NCI-H146 treated with DMSO at 0.1 percent for 48 hours (cell line): Measurements from ENCODE around the gene POLA2.
"Not testable (repeated sequence)": the region's sequence is repeated elsewhere in the genome, so short reads cannot be mapped to it uniquely, and the experiment has no call there.

Source experiments
- DNase-seq: peaks from one replicate; lab custom pipeline; 2025; ENCODE audit not compliant: unreplicated experiment; lab: John Stamatoyannopoulos, UW

Gene POLA2, protein sequence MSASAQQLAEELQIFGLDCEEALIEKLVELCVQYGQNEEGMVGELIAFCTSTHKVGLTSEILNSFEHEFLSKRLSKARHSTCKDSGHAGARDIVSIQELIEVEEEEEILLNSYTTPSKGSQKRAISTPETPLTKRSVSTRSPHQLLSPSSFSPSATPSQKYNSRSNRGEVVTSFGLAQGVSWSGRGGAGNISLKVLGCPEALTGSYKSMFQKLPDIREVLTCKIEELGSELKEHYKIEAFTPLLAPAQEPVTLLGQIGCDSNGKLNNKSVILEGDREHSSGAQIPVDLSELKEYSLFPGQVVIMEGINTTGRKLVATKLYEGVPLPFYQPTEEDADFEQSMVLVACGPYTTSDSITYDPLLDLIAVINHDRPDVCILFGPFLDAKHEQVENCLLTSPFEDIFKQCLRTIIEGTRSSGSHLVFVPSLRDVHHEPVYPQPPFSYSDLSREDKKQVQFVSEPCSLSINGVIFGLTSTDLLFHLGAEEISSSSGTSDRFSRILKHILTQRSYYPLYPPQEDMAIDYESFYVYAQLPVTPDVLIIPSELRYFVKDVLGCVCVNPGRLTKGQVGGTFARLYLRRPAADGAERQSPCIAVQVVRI

DNA sequence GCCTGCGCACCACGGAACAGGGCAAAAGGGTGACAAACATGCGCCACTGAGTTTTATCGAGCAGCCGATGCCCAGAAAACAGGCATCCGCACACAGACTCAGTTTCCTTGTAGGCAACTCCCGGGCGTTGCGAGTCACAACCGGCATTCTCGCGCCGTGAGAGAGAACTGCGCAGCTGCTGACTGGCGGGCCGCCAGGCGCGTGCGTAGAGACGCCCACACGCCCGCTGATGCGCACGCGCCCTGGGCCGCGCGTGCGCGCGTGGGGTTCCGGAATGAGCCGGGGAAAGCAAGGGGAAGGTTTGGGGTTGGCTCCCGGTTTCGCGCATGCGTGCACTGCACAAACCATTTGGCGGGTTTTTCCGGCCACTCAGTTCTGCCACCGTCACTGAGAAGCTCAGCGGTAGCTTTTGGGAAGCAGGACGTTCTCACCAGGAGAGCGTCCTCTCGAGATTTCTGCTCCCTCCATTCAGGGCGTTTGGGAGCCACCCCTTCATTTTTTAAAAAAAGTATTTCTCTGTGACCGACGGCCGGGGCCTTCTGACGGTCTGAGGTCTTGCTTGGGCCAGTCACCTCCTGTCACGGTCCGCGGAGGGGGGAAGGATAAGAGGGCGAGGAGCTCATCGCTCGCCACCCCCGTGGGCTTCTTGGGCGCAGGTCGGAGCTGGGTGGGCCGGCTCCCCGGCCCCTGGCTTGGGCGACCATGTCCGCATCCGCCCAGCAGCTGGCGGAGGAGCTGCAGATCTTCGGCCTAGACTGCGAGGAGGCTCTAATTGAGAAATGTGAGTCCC lies at the start of gene POLA2:
Gene POLA2, plus strand, starts transcription at position 372 of the 790 bp plus-strand sequence. Its CDS starts 331 bp downstream, at position 703.
- peak; percentile 88 for DNase-seq

DNA sequence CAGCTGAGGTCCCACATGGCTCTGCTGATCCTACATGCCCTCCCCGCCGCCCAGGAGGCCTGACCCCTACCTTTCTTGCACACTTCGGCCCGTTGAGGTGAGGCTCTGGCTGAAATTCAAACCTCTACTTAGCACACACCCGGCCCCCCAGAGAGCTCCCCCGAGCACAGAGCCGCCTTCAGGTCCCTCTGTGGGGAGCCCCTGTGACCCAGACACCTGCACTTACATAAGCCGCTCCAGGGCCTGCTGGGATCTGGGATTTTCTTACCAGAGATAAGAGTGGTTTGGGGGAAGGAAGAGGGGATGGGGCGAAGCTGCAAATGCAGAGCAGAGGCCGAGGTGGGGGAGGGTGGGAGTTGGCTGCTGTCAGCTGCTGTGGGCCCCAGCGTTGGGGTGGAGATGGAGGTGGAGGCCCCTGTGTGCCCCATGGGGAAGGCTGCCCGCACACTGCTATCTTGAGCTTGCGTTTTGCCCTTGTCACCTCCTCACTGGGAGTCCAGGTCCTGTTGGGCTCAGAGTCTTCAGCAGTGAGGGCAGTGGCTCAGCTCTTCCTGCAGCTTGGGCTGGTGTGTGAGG lies 49.4 kb upstream of the POLA2 start:
- DNase-seq = no peak

DNA sequence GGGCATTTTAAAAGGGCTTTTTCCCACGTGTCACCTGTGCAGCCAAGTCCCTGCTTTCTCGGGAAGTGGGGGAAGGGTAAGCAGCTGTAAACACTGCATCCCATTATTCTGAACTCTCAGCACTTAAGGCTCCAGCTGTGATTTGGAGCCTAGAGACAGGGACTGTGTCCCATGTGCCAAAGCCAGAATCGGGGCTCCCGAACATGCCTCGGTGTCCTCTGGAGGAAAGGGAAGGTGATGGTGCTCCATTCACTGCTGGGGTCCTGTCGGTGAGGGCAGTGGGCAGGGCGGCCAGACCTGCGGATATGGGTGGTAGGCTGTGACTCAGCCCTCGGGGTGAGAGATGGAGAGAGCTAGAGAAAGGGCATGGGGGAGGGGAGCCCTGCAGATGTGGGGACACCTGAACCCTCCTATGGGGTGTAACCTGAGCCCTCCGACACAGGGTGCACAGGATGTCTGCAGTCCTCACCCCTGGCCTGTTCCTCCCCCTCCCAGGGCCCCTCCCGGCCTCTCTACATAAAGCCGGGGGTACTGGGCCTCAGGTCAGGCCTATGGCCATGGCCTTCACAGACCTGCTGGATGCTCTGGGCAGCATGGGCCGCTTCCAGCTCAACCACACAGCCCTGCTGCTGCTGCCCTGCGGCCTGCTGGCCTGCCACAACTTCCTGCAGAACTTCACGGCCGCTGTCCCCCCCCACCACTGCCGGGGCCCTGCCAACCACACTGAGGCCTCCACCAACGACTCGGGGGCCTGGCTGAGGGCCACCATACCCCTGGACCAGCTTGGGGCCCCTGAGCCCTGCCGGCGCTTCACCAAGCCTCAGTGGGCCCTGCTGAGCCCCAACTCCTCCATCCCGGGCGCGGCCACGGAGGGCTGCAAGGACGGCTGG lies 48.2 kb upstream of the POLA2 start:
- no peak for DNase-seq

DNA sequence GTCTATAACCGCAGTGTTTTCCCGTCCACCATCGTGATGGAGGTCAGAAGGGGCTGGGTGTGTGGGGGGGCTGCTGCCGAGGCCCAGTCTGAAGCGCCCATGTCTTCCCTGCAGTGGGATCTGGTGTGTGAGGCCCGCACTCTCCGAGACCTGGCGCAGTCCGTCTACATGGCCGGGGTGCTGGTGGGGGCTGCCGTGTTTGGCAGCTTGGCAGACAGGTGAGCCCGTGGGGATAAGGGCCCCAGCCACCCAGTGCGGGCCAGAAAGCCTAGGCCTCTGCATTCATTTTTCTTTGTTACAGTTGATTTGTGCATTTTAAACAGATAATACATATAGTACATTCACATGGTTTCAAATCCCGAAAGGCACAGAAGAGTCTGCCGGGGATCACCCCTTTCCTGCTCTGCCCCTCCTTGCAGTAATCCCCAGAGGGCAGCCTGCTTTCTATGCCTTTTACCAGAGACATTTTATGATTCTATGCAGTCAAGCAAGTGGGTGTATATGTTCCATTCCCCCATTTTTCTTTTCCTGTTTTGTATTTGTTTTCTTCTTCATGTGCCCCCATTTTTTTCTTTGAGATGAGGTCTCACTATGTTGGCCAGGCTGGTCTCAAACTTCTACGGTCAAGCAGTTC lies 47.4 kb upstream of the POLA2 start:
- no peak for DNase-seq

DNA sequence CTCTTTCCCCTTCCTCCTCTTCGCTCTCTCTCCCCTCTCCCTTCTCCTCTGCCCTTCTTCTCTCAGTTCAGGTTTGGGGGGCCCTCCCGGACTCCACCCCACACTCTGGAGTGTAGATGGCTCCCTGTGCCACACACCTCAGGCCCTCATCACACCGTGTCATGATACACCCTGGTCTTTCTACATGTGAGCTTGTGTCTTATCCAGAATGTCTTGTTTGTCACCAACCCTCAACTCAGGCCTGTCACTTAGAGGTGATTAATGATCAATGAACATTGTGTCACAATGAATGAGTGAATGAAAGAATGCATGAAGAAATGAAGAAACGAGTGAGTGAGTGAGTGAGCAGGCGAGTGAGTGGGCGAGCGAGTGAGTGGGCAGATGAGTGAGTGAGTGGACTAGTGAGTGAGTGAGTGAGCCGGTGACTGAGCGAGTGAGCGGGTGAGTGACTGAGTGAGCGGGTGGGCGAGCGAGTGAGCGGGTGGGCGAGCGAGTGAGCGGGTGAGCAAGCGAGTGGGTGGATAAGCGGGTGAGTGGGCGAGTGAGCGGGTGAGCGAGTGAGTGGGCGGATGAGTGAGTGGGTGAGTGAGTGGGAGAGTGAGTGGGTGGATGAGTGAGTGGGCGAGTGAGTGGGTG lies 46.2 kb upstream of the POLA2 start:
- no peak for DNase-seq

DNA sequence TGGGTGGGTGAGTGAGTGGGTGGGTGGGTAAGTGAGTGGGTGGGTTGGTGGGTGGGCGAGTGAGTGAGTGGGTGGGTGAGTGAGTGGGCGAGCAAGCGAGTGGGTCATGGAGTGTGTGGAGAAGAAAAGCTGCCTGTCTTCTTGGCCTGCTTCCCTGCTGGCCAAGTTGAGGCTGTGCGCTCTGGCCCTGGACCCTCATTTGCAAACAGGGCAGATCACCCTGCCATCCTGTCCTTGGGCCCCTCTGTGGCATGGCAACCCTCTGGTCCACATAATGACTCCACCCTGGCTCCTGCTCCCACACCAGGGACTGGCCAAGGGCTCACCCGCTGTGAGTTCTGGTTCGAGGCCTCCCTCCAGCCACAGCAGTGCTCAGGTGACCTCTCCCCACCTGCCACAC lies 44.9 kb upstream of the POLA2 start:
- no peak for DNase-seq

DNA sequence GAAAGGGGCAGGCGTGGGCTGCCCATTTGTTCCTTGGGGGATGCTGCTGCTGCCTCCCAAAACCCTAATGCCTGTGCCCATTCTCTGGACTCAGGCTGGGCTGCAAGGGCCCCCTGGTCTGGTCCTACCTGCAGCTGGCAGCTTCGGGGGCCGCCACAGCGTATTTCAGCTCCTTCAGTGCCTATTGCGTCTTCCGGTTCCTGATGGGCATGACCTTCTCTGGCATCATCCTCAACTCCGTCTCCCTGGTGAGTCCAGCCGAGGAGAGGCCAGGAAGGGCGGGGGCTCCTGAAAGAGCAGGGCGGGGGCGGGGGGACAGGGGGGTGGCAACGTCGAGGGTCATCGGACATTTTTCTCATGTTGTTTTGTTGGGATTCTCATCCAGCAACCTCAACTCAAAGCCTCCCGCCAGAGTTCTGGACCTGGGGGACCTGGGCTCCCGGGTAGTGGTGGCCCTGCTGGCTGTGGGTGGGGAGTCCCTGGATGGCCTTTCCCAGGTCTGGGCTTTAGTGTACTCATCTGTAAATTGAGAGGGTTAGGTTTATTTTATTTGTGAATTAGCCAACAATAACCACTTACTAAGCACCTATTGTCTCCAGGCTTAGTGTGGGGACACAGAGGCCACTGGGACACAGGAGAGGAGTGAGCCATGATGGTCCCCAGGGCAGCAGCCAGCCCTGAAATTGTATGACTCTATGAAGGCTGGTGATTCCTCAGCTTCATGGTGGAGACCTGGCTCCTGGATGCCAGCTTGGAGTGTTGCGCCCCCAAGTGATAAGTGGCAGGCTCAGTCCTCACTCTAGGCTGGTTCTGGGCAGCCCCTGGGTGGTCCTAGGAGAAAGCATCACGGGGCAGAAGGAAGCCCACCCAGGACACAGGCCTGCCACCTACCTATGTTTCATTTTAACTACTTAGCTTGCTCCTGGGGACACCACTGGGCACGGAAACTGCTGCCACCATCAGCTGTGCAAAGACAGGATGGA lies 44.0 kb upstream of the POLA2 start:
- DNase-seq = no peak

DNA sequence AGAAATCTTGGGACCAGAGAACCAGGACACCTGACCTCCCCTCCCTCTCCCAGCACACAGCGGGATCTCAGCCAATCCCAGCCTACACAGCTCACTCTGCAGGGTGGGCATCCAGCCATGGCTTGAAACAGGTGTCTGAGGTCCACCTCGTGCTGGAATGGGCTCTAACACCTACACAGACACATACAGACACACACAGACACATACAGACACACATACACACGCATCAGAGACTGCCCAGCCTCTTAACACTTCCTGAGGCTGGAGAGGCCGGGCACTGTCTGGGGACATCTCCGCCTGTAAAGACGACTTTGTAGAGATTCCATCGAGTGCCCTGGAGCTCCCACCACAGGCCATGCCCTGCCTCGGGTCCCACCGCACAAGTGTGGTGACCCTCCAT lies 43.3 kb upstream of the POLA2 start:
- DNase-seq = no peak

DNA sequence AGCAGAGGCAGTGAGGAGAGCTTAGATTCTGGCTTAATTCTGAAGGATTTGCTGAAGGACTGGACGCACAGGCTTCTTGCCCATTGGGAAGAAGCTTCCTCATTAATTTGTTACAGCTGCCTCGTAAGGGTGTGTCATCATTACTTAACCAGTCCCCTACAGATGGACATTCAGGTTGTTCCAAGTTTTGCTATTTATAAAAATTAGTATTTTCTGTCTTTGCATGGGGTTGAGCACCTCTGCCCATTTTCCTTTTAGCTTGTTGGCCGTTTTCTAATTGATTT lies 41.9 kb upstream of the POLA2 start:
- DNase-seq = no peak

DNA sequence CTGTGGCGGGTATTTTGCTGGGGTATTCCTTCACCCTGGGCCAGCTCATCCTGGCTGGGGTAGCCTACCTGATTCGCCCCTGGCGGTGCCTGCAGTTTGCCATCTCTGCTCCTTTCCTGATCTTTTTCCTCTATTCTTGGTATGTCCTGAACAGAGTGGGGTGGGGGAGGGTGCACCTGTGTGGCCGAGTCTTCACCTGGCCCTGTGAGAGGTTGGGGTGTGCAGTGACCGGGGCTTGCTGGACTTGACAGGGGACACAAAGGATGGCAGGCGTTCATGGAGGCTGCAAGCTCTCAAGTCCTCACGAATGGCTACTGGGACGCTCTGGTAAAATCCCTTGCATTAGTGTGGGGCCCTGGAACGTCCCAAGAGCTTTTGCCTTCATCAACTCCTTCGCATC lies 40.7 kb upstream of the POLA2 start:
- DNase-seq = no peak

DNA sequence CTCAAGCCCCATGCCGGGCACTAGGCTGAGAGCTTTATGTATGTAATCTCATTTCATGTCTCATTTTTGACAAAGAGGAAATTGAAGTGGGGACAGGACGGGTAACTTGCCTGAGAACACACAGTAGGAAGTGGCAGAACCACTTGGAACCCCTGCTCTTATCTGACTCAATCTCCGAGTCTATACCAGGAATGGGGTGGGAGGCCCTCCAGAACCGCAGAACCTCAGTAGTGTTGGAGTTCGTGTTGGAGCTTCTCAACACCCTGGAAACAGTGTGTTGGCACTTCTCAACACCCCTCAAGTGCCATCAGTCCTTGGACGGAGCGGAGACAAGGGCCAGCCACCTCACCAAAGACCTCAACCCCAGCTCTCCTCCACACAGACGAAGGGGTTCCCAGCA lies 38.8 kb upstream of the POLA2 start:
- no peak for DNase-seq

DNA sequence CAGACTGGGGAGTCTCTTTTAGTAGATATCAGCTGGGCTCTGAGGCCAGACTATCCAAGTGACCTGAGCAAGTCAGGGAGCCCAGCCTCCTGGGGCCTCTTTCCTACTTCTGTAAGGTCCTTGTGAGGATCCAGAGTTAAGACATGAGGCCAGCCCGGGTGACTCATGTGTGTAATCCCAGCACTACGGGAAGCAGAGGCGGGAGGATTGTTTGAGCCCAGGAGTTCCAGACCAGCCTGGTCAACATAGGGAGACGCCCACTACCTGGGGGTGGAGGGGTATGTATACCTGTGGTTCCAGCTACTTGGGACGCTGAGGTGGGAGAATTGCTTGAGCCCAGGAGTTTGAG lies 36.9 kb upstream of the POLA2 start:
- DNase-seq = no peak

DNA sequence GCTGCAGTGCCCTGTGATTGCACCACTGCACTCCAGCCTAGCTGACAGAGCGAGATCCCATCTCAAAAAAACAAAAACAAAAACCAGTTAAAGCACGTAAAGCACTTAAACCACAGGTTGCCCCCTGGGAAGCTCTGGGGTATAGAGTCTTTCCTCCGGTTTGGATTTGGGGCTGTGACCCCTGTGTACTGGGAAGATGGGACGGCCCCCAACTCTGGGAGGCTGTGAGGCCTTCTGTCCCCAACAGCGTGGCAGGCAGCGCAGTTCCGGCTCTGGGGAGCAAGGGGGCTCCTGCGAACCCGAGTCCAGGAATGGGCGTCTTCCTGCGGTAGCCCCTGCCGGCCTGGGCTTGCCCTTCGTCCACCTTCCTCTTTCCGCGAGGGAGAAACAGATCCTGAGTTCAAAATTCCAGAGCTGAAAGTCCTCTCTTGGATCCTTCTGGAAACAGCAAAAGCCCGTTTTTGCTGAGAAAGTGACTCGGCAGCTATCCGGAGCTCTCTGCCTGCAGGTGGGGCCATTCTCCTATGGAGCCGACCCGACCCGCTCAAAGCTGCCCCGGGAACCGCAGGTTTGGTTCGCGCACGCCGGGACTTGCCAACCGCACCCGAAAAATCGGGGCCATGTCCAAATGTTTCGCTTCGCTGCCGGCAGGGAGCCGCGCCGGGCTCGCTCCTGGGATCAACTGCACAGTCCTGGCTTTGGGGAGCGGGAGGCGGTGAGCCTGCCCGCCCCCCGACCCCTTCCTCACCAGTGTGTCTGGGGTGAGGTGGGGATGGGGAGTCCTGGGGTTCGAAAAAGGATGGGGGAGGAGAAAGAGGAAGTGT lies 36.3 kb upstream of the POLA2 start:
- DNase-seq = no peak

DNA sequence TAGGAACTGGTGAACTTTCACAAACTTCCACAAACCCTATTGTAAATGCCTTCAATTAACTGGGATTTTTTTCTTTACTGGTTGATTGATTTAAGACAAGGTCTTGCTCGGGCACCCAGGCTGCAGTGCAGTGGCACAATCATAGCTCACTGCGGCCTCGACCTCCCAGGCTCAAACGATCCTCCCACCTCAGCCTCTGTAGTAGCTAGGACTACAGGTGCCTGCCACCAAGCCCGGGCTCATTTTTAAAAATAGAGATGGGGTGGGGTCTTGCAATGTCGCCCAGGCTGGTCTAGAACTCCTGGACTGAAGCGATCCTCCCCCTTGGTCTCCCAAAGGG lies 35.7 kb upstream of the POLA2 start:
- no peak for DNase-seq

DNA sequence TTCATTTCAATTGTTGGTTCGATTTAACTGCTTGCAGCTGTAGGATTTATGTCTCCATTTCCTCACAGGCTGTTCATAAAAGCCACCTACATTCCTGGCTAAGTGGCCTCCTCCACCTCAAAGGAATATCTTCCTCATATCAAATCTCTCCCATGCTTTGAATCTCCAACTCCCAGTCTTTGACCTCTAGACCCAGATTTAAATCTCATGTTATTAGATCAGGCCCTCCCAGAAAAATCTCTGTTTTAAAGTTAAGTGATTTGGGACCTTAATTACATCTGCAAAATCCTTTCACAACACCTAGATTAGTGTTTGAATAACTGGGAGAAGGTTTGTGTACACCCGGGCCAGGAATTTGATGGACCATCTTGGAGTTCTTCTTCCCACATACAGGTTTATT lies 33.9 kb upstream of the POLA2 start:
- no peak for DNase-seq

DNA sequence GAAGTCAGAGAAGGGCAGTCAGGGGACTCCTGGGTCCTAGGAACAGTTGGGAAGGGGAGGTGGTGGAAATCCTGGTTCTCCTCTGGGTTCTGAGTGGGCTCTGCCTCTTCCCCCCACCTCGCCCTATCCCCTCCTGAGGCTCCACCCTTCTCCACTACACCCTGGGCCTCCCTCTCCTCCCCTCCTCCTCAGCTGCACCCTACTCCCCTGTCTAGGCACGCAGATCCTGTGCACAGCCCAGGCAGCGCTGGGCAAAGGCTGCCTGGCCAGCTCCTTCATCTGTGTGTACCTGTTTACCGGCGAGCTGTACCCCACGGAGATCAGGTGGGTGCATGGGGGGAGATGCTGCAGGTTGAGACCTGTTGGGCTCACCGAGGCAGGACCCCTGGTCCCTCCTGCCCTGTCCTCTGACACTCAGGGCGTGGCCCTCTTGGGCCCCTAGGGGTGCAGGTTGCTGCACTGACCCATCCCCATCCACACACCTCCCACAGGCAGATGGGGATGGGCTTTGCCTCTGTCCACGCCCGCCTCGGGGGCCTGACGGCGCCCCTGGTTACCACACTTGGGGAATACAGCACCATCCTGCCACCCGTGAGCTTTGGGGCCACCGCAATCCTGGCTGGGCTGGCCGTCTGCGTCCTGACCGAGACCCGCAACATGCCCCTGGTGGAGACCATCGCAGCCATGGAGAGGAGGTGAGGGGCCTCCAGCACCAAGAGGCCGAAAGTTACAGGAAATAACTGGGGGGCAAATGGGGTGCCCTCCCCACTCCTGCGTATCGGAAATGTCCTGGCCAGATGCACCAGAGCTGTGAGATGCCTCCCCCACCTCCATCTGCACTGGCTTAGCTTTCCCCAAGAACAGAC lies 25.3 kb upstream of the POLA2 start:
- no peak for DNase-seq

DNA sequence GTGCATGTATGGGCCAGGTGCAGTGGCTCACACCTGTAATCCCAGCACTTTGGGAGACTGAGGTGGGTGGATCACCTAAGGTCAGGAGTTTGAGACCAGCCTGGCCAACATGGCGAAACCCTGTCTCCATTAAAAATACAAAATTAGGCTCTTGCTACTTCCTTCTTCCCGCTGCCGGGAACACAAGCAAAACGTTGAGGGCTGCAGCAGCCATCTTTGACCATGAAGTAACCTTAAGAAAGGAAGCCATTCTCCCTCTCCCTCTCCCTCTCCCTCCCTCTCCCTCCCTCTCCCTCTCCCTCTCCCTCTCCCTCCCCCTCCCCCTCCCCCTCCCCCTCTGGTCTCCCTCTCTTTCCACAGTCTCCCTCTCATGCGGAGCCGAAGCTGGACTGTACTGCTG lies 23.5 kb upstream of the POLA2 start:
- not testable (repeated sequence) for DNase-seq
